AG04450 (cell line): ENCODE measurements around the gene TMEM98. TPM values are rescaled to one million over a fixed set of nuclear protein-coding genes. Genes with fewer than 3 reads are reported as not detected.
"Not testable (repeated sequence)": the region's sequence is repeated elsewhere in the genome, so short reads cannot be mapped to it uniquely, and the experiment has no call there.

Experiments used
- CTCF ChIA-PET: fragments of 300-600, 350-600 bp; formaldehyde crosslinking; extraction: SDS; loops from one replicate; lab custom pipeline; 2022; ENCODE audit warnings: antibody characterized with exemption, inconsistent platforms; lab: Charles Lee
- POLR2A ChIA-PET: fragments of 350-600 bp; formaldehyde crosslinking; extraction: SDS; loops from one replicate; lab custom pipeline; 2021; ENCODE audit warnings: antibody characterized with exemption, inconsistent platforms; lab: Yijun Ruan, JAX
- DNase-seq: peaks from one replicate; pipeline ENCODE4 v3.0.0-alpha.2; 2011; ENCODE audit warnings: low read depth, low spot score
- H3K27ac ChIP-seq: one replicate; pipeline ENCODE4 v1.5.1; 2012; ENCODE audit warnings: low read depth, low read length, control low read depth
- H3K27me3 ChIP-seq: one replicate; pipeline ENCODE4 v1.6.0; 2012; ENCODE audit warnings: low read length; ENCODE audit not compliant: control insufficient read depth, insufficient read depth
- H3K4me3 ChIP-seq: 2 replicates; pipeline ENCODE4 v1.5.1; 2011; ENCODE audit warnings: mild to moderate bottlenecking, low read depth, low read length, control low read depth
- H3K9me3 ChIP-seq: 2 replicates; pipeline ENCODE4 v1.5.1; 2012; ENCODE audit warnings: low read length; ENCODE audit not compliant: control insufficient read depth, insufficient read depth
- CTCF ChIP-seq: IDR thresholded peaks from 2 replicates; pipeline ENCODE4 v1.5.1; 2011; ENCODE audit warnings: low read depth, low read length, control low read depth, inconsistent platforms
- polyA plus RNA-seq: library from polyadenylated mRNA; depleted of rRNA; stranded (reverse); fragments of >200 nt; gene quantifications from 2 replicates; pipeline ENCODE4 v1.2.3, GENCODE V29; 2011

The TMEM98 gene
- polyA plus RNA-seq, 1 experiment: 260 TPM

- CTCF ChIA-PET: no interaction called here
- POLR2A ChIA-PET: no interaction called here
- Histone ChIP-seq H3K27ac (no peak overlapping the region), H3K4me3 (no peak overlapping the region), H3K27me3 (peaks cover 4% of the 10 kb centered on the region), H3K9me3 (no peaks in the 10 kb centered on the region)
- TF ChIP-seq CTCF: no peak
- no peak for DNase-seq
Observed at GRCh38 chr17:32958418-32958817, 30.5 kb downstream of the TMEM98 start.

DNA sequence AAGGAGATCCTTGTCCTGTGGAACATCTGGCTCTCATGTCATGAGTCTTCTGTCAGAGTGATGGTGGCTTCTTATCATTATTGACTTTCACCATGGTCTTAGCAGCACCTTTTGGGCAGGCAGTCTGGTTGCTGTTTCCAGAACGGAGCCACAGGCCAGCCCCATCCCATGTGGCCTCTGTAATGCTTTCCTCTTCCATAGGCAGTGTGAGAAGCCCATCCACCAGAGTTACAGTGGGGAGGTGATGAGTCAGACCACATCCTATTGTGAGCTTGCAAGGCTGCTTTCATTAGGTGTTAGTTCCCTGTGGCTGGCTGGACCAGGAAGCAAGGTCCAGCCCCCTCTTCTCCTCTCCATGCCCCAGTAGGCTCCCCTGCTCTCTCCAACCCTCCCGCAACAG, 32.9 kb downstream of the TMEM98 start:
- H3K27ac ChIP-seq: no peak overlapping the region
- peaks cover 4% of the 10 kb centered on the region for H3K27me3 ChIP-seq
- H3K9me3 ChIP-seq: no peaks in the 10 kb centered on the region
- DNase-seq: no peak
- TF ChIP-seq CTCF: no peak
- ChIA-PET CTCF (interaction anchor here (0.9 to 1.1 kb wide), 2 partner anchors 24 to 83 kb away, joined by 3 read pairs; no protein-coding TSS in a partner anchor), POLR2A (no interaction called here)
- no peak overlapping the region for H3K4me3 ChIP-seq

DNA sequence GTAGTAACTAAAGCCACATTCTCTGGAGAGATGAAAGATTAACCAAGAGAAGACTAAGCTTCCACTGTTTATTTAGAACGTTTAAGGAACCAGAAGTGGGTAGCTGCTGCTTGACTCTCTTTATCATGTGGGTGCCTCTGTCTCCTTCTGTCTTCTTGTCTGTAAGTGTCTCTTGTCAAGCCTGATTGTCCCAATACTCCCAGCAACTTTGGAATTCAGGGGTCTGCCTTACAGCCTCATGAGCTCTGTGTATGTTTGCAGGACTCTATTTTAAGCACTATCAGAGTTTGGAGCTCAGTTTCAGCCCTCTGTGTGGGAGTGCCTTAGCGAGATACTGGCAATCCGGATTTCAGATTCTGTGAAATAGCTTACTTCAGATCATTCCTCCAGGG, 34.4 kb downstream of the TMEM98 start:
- POLR2A ChIA-PET: no interaction called here
- H3K27ac ChIP-seq: no peak overlapping the region
- TF ChIP-seq CTCF: no peak
- CTCF ChIA-PET: interaction anchor here (1.0 to 1.4 kb wide), 3 partner anchors 26 to 85 kb away, joined by 3 to 5 read pairs (median 4); no protein-coding TSS in a partner anchor
- no peaks in the 10 kb centered on the region for H3K27me3 ChIP-seq
- no peak overlapping the region for H3K4me3 ChIP-seq
- no peak for DNase-seq
- no peaks in the 10 kb centered on the region for H3K9me3 ChIP-seq

DNA sequence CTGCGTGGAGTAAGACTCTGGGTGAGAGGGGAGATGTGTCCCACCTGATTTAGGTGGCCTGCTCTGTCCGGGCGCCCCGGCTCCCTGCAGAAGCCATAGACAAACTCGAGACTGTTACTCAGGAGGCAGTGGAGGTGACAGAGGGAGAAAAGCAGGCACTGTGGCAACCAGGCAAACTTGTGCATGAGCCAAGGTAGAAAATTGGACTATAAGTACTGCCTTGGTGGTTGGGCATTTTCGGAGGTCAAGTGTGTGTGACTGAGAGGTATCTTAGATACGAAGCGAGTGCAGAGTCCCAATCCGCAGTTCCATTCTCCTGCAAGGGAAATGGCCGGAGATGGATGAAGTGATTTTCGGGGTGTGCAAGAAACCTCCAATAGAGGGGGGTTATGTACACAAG, 36.6 kb downstream of the TMEM98 start:
- CTCF ChIA-PET: no interaction called here
- no peak overlapping the region for H3K27ac ChIP-seq

DNA sequence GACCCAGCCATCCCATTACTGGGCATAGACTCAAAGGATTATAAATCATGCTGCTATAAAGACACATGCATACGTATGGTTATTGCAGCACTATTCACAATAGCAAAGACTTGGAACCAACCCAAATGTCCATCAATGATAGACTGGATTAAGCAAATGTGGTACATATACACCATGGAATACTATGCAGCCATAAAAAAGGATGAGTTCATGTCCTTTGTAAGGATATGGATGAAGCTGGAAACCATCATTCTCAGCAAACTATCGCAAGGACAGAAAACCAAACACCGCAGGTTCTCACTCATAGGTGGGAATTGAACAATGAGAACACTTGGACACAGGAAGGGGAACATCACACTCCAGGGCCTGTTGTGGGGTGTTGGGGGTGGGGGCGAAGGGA, 41.3 kb downstream of the TMEM98 start:
- DNase-seq, H3K9me3 ChIP-seq, H3K4me3 ChIP-seq, POLR2A ChIA-PET, H3K27me3 ChIP-seq, CTCF ChIA-PET, H3K27ac ChIP-seq: not testable (repeated sequence)

More for the DNA sequence above, 36.6 kb downstream of the TMEM98 start:
- no peak overlapping the region for H3K4me3 ChIP-seq
- no peak for TF ChIP-seq CTCF
- POLR2A ChIA-PET: no interaction called here
- no peaks in the 10 kb centered on the region for H3K27me3 ChIP-seq
- no peak for DNase-seq
- no peaks in the 10 kb centered on the region for H3K9me3 ChIP-seq

DNA sequence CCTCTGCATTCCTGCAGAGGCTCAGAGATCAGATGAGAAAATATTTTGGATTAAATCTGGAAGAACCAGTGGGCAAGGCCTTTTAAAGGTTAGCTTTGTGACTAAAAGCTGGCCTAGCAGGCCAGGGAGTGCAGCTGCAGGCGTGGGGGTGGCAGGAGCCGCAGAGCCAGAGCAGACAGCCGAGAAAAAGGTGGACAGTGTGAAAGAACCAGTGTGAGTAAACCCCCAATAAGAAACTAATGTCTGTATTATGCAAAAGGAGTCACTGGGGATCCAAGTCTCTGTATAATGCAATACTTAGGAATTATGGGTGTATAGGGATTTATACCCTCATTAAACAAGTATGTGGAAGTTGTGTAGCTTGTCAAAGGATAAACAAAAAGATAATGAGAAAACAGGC, 42.3 kb downstream of the TMEM98 start:
- Histone ChIP-seq H3K27me3 (no peaks in the 10 kb centered on the region), H3K4me3 (no peak overlapping the region), H3K9me3 (no peaks in the 10 kb centered on the region), H3K27ac (no peak overlapping the region)
- no peak for DNase-seq
- CTCF ChIA-PET: no interaction called here
- POLR2A ChIA-PET: no interaction called here
- TF ChIP-seq CTCF: no peak
